Measurements from ENCODE around the gene TSR2. TPM values are rescaled to one million over a fixed set of nuclear protein-coding genes. Genes with fewer than 3 reads are reported as not detected.

The TSR2 gene
- total RNA-seq, 4 donors from 2014 or later, result 14.3 to 35.6 (median 18.5) TPM

- no peak for TF ChIP-seq CTCF (IDR thresholded peaks at IDR 0.05; ENCODE audit: low read depth)
Observed at GRCh38 chrX:54494166-54494988, 54.2 kb downstream of the TSR2 start.

Other genes starting within 250 kb of the TSR2 start
- 1 to 10 TPM in 2 of 4 donors, under 1 TPM in 2; 0.68 to 1.1 (median 1.0) TPM for gene WNK3, start 82.4 kb upstream of the TSR2 start, total RNA-seq
- 1 to 10 TPM; 1.9 to 3.0 (median 2.4) TPM for gene FGD1, start 55.8 kb downstream of the TSR2 start, total RNA-seq
- gene GNL3L, start 89.8 kb downstream of the TSR2 start, total RNA-seq, result 10 to 100 TPM; 18.6 to 34.7 (median 19.9) TPM

All from subcutaneous adipose tissue (tissue), 4 donors.